RWPE1 (cell line): ENCODE results near the gene IFITM1.

Experiments
- CTCF ChIA-PET: fragments of 350-600 bp; sonication (Branson Sonifier 250); formaldehyde crosslinking; extraction: SDS; loops from one replicate; lab custom pipeline; 2021; lab: Yijun Ruan, JAX
- POLR2A ChIA-PET: fragments of 400-600 bp; formaldehyde crosslinking; extraction: SDS; loops from one replicate; lab custom pipeline; 2020; ENCODE audit warnings: antibody characterized with exemption; ENCODE audit not compliant: low non-redundant PET; lab: Yijun Ruan, JAX
- DNase-seq: peaks from one replicate; pipeline ENCODE4 v3.0.0; 2012; ENCODE audit warnings: low spot score
- H3K27ac ChIP-seq: fragments of 450-650 bp; 2 replicates; pipeline ENCODE4 v1.5.1; 2017
- CTCF ChIP-seq: fragments of 450-650 bp; conservative IDR thresholded peaks from 2 replicates; pipeline ENCODE4 v1.5.1; 2017; ENCODE audit warnings: low read depth, mild to moderate bottlenecking

The IFITM1 gene

GRCh38 chr11:271319-271715, 42.5 kb upstream of the IFITM1 start:
- DNase-seq: no peak
- no peak overlapping the region for H3K27ac ChIP-seq
- POLR2A ChIA-PET: no interaction called here
- CTCF ChIA-PET: no interaction called here
- TF ChIP-seq CTCF: no peak

GRCh38 chr11:272195-272930, 41.5 kb upstream of the IFITM1 start:
- H3K27ac ChIP-seq: no peak overlapping the region
- POLR2A ChIA-PET: no interaction called here
- no peak for TF ChIP-seq CTCF
- CTCF ChIA-PET: no interaction called here
- no peak for DNase-seq

- no peak overlapping the region for H3K27ac ChIP-seq
- TF ChIP-seq CTCF: no peak
- no peak for DNase-seq
- ChIA-PET POLR2A (no interaction called here), CTCF (no interaction called here)
Measured at GRCh38 chr11:272931-273198, 41.0 kb upstream of the IFITM1 start.

- CTCF ChIA-PET: no interaction called here
- no peak for DNase-seq
- H3K27ac ChIP-seq: no peak overlapping the region
- no peak for TF ChIP-seq CTCF
- POLR2A ChIA-PET: no interaction called here
Measured at GRCh38 chr11:276219-276618, 37.6 kb upstream of the IFITM1 start.

GRCh38 chr11:278001-278951, 35.6 kb upstream of the IFITM1 start, which contains the start of gene NLRP6:
TSS of gene NLRP6 (plus strand) at chr11:278407. CDS start at chr11:278570, 163 bp downstream.
- H3K27ac ChIP-seq: no peak within 1 kb of the TSS
- ChIA-PET CTCF (interaction anchor here (0.6 to 0.7 kb wide), 2 partner anchors 8 to 20 kb away, joined by 3 read pairs; no protein-coding TSS in a partner anchor), POLR2A (no interaction called here)
- TF ChIP-seq CTCF: no peak
- no peak for DNase-seq
